Measurements from ENCODE around the gene CDYL2. TPM values are rescaled to one million over a fixed set of nuclear protein-coding genes. Genes with fewer than 3 reads are reported as not detected.

The CDYL2 gene
- total RNA-seq, 4 donors from 2014 or later = 7.4 to 18.6 (median 9.4) TPM

- H3K36me3 ChIP-seq = no peaks in the 10 kb centered on the region
- TF ChIP-seq POLR2A (IDR thresholded peaks at IDR 0.05) (no peak), CTCF (IDR thresholded peaks at IDR 0.05) (no peak)
- H3K27ac ChIP-seq = peak overlapping the region in 3 of 4 donors; percentile 34 to 83 (median 57)
- H3K4me3 ChIP-seq = no peak overlapping the region
- H3K4me1 ChIP-seq = peaks cover 0 to 12% (median 0%) of the 10 kb centered on the region in 4 donors
- no peak for DNase-seq
- no peaks in the 10 kb centered on the region for H3K27me3 ChIP-seq
- H3K9me3 ChIP-seq = no peaks in the 10 kb centered on the region
Observed at GRCh38 chr16:80702696-80703095, 101.7 kb downstream of the CDYL2 start.

GRCh38 chr16:80700558-80700957, 103.8 kb downstream of the CDYL2 start:
- Histone ChIP-seq H3K27ac (no peak overlapping the region), H3K27me3 (no peaks in the 10 kb centered on the region), H3K4me1 (peaks cover 0 to 12% (median 0%) of the 10 kb centered on the region in 4 donors), H3K4me3 (no peak overlapping the region), H3K9me3 (no peaks in the 10 kb centered on the region), H3K36me3 (no peaks in the 10 kb centered on the region)
- no peak for DNase-seq
- TF ChIP-seq POLR2A (IDR thresholded peaks at IDR 0.05) (no peak), CTCF (IDR thresholded peaks at IDR 0.05) (no peak)

- Histone ChIP-seq H3K4me3 (no peak overlapping the region), H3K9me3 (no peaks in the 10 kb centered on the region), H3K27me3 (no peaks in the 10 kb centered on the region), H3K36me3 (no peaks in the 10 kb centered on the region), H3K4me1 (peaks cover 0 to 6% (median 0%) of the 10 kb centered on the region in 4 donors), H3K27ac (no peak overlapping the region)
- TF ChIP-seq POLR2A (IDR thresholded peaks at IDR 0.05) (no peak), CTCF (IDR thresholded peaks at IDR 0.05) (no peak)
- no peak for DNase-seq
Observed at GRCh38 chr16:80695020-80695419, 109.4 kb downstream of the CDYL2 start.

GRCh38 chr16:80693553-80693952, 110.8 kb downstream of the CDYL2 start:
- Histone ChIP-seq H3K36me3 (no peaks in the 10 kb centered on the region), H3K27me3 (no peaks in the 10 kb centered on the region), H3K27ac (no peak overlapping the region), H3K4me1 (peaks cover 0 to 6% (median 0%) of the 10 kb centered on the region in 4 donors), H3K4me3 (no peak overlapping the region), H3K9me3 (no peaks in the 10 kb centered on the region)
- DNase-seq = no peak
- TF ChIP-seq POLR2A (IDR thresholded peaks at IDR 0.05) (no peak), CTCF (IDR thresholded peaks at IDR 0.05) (no peak)

GRCh38 chr16:80692270-80692669, 112.1 kb downstream of the CDYL2 start:
- Histone ChIP-seq H3K4me1 (peaks cover 0 to 6% (median 0%) of the 10 kb centered on the region in 4 donors), H3K4me3 (no peak overlapping the region), H3K27me3 (no peaks in the 10 kb centered on the region), H3K27ac (no peak overlapping the region), H3K9me3 (no peaks in the 10 kb centered on the region), H3K36me3 (no peaks in the 10 kb centered on the region)
- DNase-seq = no peak
- TF ChIP-seq POLR2A (IDR thresholded peaks at IDR 0.05) = no peak
- no peak for TF ChIP-seq CTCF (IDR thresholded peaks at IDR 0.05)

Data from Peyer's patch (tissue), 4 donors.